Body of pancreas (tissue), 4 donors: ENCODE data around the gene PHKB.

Source experiments
- POLR2A ChIP-seq, 3 donors: fragments of 450-650 bp; IDR thresholded peaks; one replicate each; pipeline ENCODE4 v1.6.1; 2016; ENCODE audit warnings: antibody characterized with exemption in 3 of 3, mild to moderate bottlenecking in 2 of 3
- TF ChIP-seq, protein P1 (sequence below), 7 experiments: fragments of 450-650 bp in 4 of 7; fragments of 200-600 bp in 3 of 7; sonication (generic) in 3 of 7; IDR thresholded peaks; one replicate each; pipeline ENCODE4 v1.5.1; 2016 to 2019; ENCODE audit warnings: antibody characterized with exemption in 7 of 7

GRCh38 chr16:47604306-47604705, 143.2 kb downstream of the PHKB start:
- TF ChIP-seq, protein P1, sequence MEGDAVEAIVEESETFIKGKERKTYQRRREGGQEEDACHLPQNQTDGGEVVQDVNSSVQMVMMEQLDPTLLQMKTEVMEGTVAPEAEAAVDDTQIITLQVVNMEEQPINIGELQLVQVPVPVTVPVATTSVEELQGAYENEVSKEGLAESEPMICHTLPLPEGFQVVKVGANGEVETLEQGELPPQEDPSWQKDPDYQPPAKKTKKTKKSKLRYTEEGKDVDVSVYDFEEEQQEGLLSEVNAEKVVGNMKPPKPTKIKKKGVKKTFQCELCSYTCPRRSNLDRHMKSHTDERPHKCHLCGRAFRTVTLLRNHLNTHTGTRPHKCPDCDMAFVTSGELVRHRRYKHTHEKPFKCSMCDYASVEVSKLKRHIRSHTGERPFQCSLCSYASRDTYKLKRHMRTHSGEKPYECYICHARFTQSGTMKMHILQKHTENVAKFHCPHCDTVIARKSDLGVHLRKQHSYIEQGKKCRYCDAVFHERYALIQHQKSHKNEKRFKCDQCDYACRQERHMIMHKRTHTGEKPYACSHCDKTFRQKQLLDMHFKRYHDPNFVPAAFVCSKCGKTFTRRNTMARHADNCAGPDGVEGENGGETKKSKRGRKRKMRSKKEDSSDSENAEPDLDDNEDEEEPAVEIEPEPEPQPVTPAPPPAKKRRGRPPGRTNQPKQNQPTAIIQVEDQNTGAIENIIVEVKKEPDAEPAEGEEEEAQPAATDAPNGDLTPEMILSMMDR (IDR thresholded peaks at IDR 0.05), result no peak
- no peak for TF ChIP-seq POLR2A (IDR thresholded peaks at IDR 0.05)
